ENCODE measurements around the gene SERHL2. TPM values are rescaled to one million over a fixed set of nuclear protein-coding genes. Genes with fewer than 3 reads are reported as not detected.
A peak's percentile ranks its signal among the peaks of the same experiment; 100 is the strongest.
"Not testable (repeated sequence)": the region's sequence is repeated elsewhere in the genome, so short reads cannot be mapped to it uniquely, and the experiment has no call there.

SERHL2 gene
- total RNA-seq, 1 experiment from 2014 or later = 0.20 TPM

DNA sequence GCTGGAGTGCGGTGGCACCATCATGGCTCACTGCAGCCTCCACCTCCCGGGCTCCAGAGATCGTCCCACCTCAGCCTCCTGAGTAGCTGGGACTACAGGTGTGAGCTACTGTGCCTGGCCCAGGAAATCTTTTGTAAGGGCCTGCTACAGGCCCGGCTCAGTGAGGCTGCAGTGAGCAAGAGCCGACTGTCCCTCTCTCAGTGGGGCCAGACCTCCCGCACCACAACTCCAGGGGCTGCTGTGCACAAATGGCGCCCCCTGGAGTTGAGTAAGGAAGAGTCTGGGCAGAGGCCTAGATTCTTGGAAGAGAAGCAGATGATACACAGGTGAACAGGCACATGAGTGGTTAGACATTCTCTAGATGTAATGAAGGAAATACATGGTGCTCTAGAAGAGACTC is 7.0 kb downstream of the SERHL2 start:
- no peak for DNase-seq
- no peak overlapping the region for H3K4me3 ChIP-seq
- no peaks in the 10 kb centered on the region for H3K27me3 ChIP-seq
- H3K9me3 ChIP-seq = no peaks in the 10 kb centered on the region
- H3K36me3 ChIP-seq = no peaks in the 10 kb centered on the region

DNA sequence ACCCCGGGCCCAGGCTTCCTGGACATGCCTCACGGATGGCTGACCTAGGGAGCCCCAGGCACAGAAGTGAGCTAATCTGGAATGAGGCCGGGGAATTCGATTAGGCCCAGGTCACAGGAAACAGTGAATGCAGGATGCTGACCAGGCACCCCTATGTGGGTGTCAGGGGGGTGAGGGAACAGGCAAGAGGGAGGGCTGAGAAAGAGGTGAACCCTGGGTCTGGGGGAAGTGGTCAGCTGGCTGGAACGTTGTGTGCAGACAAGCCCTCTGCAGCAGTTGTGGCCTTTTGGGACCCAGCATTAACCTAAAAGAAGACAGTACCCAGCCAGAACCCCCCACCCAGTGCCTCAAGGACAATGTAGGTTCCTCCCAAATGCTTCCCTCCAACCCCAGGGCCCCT is 8.1 kb downstream of the SERHL2 start:
- no peaks in the 10 kb centered on the region for H3K27me3 ChIP-seq
- no peak overlapping the region for H3K4me3 ChIP-seq
- H3K9me3 ChIP-seq = no peaks in the 10 kb centered on the region
- H3K36me3 ChIP-seq = no peaks in the 10 kb centered on the region
- DNase-seq = no peak

DNA sequence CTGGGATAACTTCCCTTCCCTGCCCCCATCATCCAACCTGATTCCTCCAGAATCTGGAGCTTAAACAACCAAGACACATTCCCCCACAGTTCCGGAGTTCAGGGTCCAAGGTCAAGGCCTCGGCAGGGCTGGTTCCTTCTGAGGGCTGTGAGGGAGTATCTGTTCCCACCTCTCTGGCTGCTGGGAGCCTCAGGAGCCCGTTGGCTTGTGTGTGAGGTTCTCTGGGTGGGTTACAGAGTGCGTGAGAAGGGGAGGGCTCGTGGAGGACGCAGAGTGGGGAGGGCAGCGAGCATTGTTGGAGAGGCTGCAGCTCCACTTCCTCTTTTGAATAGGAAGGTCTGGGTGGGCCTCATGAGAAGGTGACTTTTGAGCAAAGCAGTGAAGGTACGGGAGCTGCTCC is 8.5 kb downstream of the SERHL2 start:
- Histone ChIP-seq H3K36me3 (no peaks in the 10 kb centered on the region), H3K27me3 (no peaks in the 10 kb centered on the region), H3K9me3 (no peaks in the 10 kb centered on the region), H3K4me3 (no peak overlapping the region)
- DNase-seq = no peak

DNA sequence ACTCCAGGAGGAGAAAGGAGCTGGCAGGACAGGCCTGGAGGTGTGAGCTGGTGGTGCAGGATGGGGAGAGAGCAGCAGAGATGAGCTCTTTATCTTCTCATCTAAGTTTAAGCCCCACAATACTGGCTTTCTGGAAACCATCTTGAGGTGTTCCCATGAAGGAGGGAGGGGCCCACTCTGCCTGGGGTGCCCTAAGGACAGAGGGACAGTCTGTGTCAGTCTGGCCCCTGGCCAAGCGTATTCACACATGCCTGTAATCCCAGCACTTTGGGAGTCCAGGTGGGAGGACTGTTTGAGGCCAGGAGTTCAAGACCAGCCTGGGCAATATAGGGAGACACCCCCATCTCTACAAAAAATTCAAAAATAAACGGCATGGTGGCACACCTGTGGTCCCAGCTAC is 8.9 kb downstream of the SERHL2 start:
- Histone ChIP-seq H3K27me3 (no peaks in the 10 kb centered on the region), H3K9me3 (no peaks in the 10 kb centered on the region), H3K36me3 (no peaks in the 10 kb centered on the region), H3K4me3 (no peak overlapping the region)
- no peak for DNase-seq

DNA sequence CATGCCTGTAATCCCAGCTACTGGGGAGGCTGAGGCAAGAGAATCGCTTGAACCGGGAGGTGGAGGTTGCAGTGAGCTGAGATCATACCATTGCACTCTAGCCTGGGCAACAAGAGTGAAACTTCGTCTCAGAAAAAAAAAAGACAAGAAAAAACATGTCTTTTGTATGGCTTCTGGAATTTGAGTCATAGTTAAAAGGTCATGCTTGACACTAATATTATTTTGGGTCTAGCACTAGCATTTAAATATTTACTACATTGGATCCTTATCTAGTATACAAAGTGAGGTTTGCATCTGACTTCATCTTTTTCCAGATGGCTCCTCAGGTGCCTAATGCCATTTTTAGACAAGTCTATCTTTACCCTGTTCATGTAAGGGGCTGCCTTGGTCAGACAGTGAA is 10.2 kb downstream of the SERHL2 start:
- not testable (repeated sequence) for H3K9me3 ChIP-seq, DNase-seq, H3K27me3 ChIP-seq, H3K36me3 ChIP-seq, H3K4me3 ChIP-seq

DNA sequence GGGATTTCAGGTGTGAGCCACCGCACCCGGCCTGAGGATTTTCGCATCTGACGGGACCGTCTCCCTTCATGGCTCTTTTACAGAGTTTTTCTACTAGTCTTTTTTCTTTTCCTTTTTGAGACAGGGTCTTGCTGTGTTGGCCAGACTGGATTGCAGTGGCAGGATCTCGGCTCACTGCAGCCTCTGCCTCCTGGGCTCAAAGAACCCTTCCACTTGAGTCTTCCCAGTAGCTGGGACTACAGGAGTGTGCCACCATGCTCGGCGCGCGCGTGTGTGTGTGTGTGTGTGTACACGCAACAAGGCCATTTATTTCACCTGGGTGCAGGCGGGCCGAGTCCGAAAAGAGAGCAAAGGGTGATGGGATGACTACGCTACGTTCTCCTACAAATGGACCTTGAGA is 10.9 kb downstream of the SERHL2 start:
- no peak for DNase-seq
- H3K27me3 ChIP-seq = no peaks in the 10 kb centered on the region
- H3K36me3 ChIP-seq = no peaks in the 10 kb centered on the region
- no peaks in the 10 kb centered on the region for H3K9me3 ChIP-seq
- H3K4me3 ChIP-seq = no peak overlapping the region

DNA sequence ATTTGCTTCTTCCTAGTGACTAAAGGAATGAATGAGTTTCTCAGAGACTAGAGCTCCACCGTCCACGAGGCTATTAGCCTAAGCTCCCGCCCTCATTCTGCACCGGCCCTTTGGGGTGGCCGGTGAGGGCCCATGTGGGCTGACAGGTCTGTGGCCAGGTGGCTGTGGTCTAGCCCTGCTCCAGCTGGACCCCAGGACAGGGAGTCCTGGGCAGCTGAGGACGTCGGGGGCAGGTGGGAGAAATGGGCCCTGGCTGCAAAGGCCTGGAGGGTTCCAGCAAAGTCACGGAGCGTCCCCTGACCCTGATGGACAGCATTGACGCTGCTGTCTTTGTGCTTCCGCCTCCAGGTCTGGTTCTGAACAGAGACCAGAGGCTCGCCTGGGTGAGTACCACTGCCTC is 12.2 kb downstream of the SERHL2 start:
- H3K36me3 ChIP-seq = no peaks in the 10 kb centered on the region
- no peaks in the 10 kb centered on the region for H3K9me3 ChIP-seq
- DNase-seq = no peak
- no peaks in the 10 kb centered on the region for H3K27me3 ChIP-seq
- H3K4me3 ChIP-seq = no peak overlapping the region

DNA sequence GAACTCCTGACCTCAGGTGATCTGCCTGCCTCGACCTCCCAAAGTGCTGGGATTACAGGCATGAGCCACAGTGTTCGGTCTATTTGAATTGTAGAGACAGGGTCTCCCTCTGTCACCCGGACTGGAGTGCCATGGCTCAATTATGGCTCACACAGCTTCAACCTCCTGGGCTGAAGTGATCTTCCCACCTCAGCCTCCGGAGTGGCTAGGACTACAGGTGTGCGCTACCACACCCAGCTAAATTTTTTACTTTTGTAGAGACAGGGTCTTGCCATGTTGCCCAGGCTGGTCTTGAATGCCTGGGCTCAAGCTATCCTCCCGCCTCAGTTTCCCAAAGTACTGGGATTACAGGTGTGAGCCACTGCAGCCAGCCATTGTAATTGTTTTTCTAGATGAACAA is 14.2 kb downstream of the SERHL2 start:
- not testable (repeated sequence) for DNase-seq, H3K9me3 ChIP-seq, H3K4me3 ChIP-seq, H3K27me3 ChIP-seq, H3K36me3 ChIP-seq

DNA sequence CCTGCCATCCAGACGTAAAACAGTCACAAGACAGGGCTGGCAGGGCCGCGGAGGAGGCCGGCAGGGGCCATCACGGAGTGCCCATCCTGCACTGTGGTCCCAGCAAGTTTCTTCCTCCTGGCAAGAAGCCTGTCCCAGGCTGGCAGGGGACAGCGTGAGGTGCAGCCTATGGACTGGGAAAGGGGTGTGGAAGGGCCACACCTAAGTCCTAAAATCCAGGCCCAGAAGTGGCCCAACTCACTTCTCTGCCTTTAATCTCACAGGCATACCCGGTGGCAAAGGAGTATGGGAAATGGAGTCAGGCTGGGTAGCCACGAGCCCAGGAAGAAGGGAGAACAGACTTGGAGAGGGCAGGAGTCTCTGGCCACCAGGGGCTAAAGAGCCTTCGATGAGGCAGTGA is 16.8 kb downstream of the SERHL2 start:
- not testable (repeated sequence) for H3K9me3 ChIP-seq, H3K27me3 ChIP-seq, DNase-seq, H3K4me3 ChIP-seq, H3K36me3 ChIP-seq

DNA sequence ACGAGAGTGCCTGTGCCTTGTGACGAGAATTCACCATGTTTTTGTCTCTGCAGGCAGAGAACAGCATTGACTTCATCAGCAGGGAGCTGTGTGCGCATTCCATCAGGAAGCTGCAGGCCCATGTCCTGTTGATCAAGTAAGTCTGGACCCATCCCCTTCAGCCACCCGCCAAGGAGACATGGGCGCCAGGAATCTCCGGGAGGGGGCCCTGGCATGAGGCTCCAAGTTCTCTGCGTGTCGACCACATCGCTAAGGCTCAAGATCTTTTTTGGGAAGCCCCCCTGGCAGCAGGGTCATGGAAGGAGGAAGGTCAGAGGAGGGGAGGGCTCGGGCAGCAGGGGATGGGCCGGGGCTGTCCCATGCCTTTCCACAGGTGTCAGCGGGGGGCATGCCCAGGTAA is 17.3 kb downstream of the SERHL2 start:
- not testable (repeated sequence) for H3K9me3 ChIP-seq, H3K36me3 ChIP-seq, H3K4me3 ChIP-seq, H3K27me3 ChIP-seq, DNase-seq

DNA sequence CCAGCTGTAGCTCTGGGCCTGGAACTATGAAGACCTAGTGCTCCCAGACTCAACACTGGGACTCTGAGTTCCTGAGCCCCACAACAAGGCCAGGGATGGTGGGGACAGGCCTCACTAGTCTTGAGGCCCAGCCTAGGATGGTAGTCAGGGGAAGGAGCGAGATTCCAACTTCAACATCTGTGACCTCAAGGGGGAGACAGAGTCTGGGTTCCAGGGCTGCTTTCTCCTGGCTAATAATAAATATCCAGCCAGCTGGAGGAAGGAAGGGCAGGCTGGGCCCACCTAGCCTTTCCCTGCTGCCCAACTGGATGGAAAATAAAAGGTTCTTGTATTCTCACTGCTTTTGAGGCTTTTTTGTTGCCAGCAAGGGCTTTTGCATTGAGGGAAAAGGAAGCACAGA is 20.3 kb downstream of the SERHL2 start:
- peaks cover 23% of the 10 kb centered on the region for H3K36me3 ChIP-seq
- DNase-seq, H3K4me3 ChIP-seq, H3K27me3 ChIP-seq, H3K9me3 ChIP-seq: not testable (repeated sequence)

DNA sequence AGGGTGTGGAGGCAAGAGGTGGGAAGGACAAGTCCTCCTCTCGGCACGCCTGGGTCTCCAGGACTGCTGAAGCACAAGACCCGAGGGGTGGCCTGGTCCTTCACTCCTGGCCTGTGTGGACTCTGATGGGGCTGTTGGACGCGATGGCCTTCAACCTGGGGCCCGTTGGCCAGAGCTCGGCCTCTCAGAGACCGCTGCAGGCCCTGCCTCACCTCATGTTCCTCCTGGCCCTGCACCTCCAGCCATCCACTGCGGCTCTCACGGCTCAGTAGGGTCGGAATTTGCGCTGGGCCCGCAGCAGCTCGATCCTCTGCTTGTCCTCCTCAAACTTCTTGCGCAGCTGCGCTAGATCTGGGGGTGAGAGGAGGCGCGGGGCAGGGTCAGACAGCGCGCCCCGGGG is 20.7 kb downstream of the SERHL2 start:
- not testable (repeated sequence) for H3K9me3 ChIP-seq, H3K27me3 ChIP-seq
- peaks cover 23% of the 10 kb centered on the region for H3K36me3 ChIP-seq

DNA sequence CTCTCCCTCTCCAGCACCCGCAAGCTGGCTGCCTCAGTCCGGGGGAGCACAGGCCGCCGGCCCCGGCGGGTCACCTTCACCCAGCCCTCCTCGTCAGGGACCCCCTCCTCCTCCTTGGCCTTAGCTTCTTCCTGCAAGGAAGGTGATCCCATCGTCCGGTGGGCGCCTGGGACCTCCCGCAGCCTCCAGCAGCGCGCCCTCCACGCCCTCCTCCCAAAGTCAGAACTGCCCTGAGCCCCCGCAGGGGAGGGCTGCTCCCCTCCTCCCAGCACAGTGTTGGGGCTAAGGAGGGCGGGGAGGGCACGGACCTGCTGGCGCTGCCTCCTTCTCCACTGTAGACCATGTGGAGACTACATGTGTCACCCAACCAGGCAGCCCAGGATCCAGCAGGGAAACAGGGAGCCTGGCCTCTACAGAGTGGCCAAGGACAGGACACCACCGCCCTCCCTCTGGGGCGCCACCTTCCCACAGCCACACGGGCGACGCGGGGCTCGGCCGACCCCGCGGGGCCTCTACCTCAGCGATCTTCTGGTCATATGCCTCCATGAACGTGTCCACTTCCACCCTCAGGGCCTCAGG is 22.3 kb downstream of the SERHL2 start:
- H3K27me3 ChIP-seq, DNase-seq, H3K9me3 ChIP-seq, H3K4me3 ChIP-seq: not testable (repeated sequence)
- peaks cover 28% of the 10 kb centered on the region for H3K36me3 ChIP-seq

More for the DNA sequence above, 20.7 kb downstream of the SERHL2 start:
- not testable (repeated sequence) for H3K4me3 ChIP-seq, DNase-seq

DNA sequence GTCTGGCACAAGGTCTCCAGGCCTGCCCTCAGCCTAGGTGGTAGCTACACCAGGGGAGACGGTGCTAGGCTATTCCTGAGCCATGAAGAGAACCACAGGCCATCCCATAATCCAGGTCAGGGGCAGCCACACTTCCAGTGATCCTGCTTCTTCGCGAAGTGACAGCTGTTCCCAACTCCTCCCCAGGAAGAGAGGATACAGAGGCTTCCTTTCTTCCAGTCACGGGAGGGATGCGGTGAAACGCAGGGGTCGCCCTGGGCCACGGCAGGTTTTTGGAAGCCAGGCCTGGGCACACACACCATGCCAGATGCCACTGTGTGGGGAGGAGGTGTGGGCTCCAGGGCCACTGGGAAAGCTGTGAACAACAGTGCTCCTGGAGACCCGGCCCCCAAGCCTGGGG is 23.4 kb downstream of the SERHL2 start:
- peaks cover 31% of the 10 kb centered on the region for H3K36me3 ChIP-seq
- DNase-seq, H3K27me3 ChIP-seq, H3K9me3 ChIP-seq, H3K4me3 ChIP-seq: not testable (repeated sequence)

DNA sequence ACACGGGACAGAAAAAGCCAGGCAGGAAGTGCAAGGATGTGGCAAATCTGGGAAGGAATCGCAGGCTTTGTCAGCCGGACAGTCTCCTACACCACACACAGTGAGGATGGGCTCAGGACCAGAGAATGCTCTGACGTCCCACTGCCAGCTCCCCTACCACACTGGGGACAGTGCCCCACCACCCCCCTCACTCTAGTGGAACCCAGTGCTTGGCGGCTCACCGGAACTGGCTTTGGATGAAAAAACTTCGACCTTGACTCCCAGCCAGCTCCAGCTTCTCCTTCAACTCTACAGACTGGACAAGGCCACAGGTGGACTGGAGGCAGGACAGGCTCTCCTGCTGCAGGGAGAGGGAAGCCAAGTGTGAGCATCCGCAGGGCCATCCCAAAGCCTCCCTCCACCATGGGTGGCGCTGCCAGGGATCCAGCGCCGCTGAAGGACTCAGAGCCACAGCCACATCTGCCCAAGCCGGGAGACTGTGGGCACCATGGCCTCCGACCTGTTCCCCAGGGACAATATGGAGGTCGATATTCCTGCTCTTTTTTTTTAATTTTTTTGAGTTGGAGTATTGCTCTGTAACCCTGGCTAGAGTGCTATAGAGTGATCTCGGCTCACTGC is 24.0 kb downstream of the SERHL2 start:
- H3K4me3 ChIP-seq = no peak overlapping the region
- H3K9me3 ChIP-seq = no peaks in the 10 kb centered on the region
- peaks cover 34% of the 10 kb centered on the region for H3K36me3 ChIP-seq
- DNase-seq = no peak
- no peaks in the 10 kb centered on the region for H3K27me3 ChIP-seq

DNA sequence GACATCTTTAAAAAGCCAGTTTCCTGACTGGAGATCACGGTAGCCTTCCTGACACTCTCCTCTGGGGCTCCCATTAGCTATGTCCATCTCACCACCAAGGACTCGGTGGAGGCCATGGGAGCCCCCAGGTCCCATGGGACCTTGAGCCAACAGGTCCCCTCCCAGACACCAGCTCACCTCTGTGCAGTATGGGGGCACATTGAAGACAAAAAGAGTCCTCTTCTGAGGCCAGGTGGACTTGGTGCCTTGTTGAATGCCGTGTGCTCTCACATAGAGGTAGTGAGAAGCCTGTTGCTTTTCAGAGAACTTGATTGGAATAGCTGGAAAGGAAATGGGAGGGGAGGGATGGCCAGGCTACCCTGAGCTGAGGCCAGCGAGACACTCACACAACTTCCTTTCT is 26.3 kb downstream of the SERHL2 start:
- not testable (repeated sequence) for H3K4me3 ChIP-seq, DNase-seq, H3K27me3 ChIP-seq, H3K9me3 ChIP-seq
- peaks cover 43% of the 10 kb centered on the region for H3K36me3 ChIP-seq

DNA sequence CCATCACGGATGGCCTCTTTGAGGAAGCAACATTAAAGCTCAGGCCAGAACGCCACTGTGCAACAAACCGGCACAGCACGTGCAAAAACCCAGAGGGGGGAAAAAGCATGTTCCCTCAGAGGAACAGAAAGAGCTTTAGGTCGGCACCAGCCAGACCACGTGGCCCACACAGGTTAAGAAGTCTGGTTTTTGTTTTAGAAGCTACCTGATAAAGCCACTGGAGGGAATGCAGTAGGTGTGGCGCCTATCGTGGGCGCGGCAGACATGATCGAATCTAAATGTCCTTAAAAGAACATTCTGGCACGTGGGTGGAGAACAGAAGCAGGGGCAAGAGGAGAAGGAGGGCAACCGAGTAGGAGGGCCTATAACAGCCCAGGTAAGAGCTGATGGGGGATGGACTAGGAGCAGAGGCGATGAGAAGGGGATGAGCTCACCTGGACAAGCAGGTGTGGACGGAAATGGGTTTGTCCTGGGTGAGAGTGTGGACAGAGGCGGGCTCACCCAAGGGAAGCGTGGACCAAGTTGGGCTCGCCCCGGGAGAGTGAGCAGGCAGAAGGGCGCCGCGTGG is 27.5 kb downstream of the SERHL2 start:
- not testable (repeated sequence) for H3K27me3 ChIP-seq, DNase-seq, H3K9me3 ChIP-seq
- peaks cover 56% of the 10 kb centered on the region for H3K36me3 ChIP-seq
- peak overlapping the region; percentile 87 for H3K4me3 ChIP-seq

Measured in MG63 (cell line).